Raji (cell line): Measurements from ENCODE around the gene KLK6.

ENCODE experiments used
- POLR2A ChIP-seq: IDR thresholded peaks from 2 replicates; pipeline ENCODE4 v1.6.1; 2011; ENCODE audit warnings: low read depth, low read length, control low read depth; ENCODE audit not compliant: insufficient read depth

The KLK6 gene

GRCh38 chr19:50909240-50910070 is 59.9 kb downstream of the KLK6 start:
- TF ChIP-seq POLR2A, result no peak
